Measurements from ENCODE around the gene SEMA4F. TPM values are rescaled to one million over a fixed set of nuclear protein-coding genes. Genes with fewer than 3 reads are reported as not detected.

SEMA4F gene
- polyA plus RNA-seq, 2 of the 4 experiments (the other 2 are of a cell fraction) = 8.5 to 9.3 TPM

DNA sequence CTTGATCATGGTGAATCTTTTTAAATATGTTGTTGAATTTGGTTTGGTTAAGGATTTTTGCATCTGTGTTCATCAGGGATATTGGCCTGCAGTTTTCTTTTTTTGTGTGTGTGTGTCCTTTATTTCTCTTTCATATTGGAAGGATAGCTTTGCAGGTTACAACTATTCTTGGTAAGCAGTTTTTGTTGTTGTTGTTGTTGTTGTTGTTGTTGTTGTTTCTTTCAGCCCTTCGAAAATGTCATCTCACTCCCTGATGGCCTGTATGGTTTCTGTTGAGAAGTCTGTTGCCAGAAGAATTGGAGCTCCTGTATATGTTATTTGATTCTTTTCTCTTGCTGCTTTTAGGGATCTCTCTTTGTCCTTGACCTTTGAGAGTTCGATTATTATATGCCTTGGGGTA lies 74.8 kb downstream of the SEMA4F start:
- TF ChIP-seq NR3C1 (IDR thresholded peaks at IDR 0.05) = no peak
- ATAC-seq (no peak), DNase-seq (ENCODE audit: low read depth in 1 of 2, low spot score in 1 of 2) (no peak), FAIRE-seq (no peak)
- Histone ChIP-seq H3K4me3 (no peak overlapping the region), H3K27ac (no peak overlapping the region), H3K9me3 (peaks cover 10% of the 10 kb centered on the region; the same call in 1 of the 3 replicates), H3K4me1 (no peaks in the 10 kb centered on the region), H3K4me2 (no peak overlapping the region)
- 3% methylated on average over 2 of the region's 2 CpGs for WGBS (ENCODE audit: missing lambda C conversion rate)
- CTCF ChIA-PET = interaction anchor here (0.7 to 5.9 kb wide), 7 partner anchors 14 to 163 kb away, joined by 3 to 42 read pairs (median 3); no protein-coding TSS in a partner anchor
- POLR2A ChIA-PET = no interaction called here

DNA sequence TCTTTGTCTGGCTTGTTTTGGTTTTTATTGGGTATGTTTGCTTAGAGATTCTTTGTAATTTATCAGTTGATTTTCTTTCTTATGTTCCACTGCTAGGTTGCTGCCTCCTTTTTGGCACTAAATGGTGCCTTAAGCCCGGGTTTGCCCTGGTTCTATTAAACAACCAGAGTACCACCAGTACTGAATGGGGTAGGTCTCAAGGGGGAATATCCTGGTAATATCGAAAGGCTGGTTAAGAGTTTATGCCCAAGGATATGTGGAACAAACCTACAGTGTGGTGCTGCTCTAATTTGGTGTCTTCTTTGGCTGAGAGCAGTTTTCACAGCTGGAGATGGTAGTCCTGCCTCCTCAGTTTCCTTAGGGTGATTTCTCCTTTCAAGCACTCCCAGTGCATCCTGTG lies 76.5 kb downstream of the SEMA4F start:
- Histone ChIP-seq H3K9me3 (peaks cover 10% of the 10 kb centered on the region; the same call in 1 of the 3 replicates), H3K4me1 (no peaks in the 10 kb centered on the region), H3K4me3 (no peak overlapping the region), H3K27ac (no peak overlapping the region), H3K4me2 (no peak overlapping the region)
- CTCF ChIA-PET = interaction anchor here (1.4 to 5.9 kb wide), 3 partner anchors 16 to 189 kb away, joined by 4 to 42 read pairs (median 4); no protein-coding TSS in a partner anchor
- no peak for FAIRE-seq
- 28% methylated on average over 2 of the region's 2 CpGs for WGBS (ENCODE audit: missing lambda C conversion rate)
- no peak for ATAC-seq
- POLR2A ChIA-PET = no interaction called here
- DNase-seq (ENCODE audit: low read depth in 1 of 2, low spot score in 1 of 2) = no peak
- TF ChIP-seq CBX2 (IDR thresholded peaks at IDR 0.05; ENCODE audit: borderline replicate concordance, low read depth) (no peak), TFCP2L1 (CRISPR knock-in tag; IDR thresholded peaks at IDR 0.05) (no peak), CBX8 (IDR thresholded peaks at IDR 0.05) (no peak), FOXS1 (CRISPR knock-in tag; IDR thresholded peaks at IDR 0.05) (no peak), GATA3 (IDR thresholded peaks at IDR 0.05; ENCODE audit: borderline replicate concordance) (no peak), HOXB13 (CRISPR knock-in tag; IDR thresholded peaks at IDR 0.05; ENCODE audit: low read depth) (no peak), BHLHE40 (IDR thresholded peaks at IDR 0.05; ENCODE audit: low read depth, low read length) (no peak), FOSB (CRISPR knock-in tag; IDR thresholded peaks at IDR 0.05) (no peak), JUN (IDR thresholded peaks at IDR 0.05) (no peak)
- TF ChIP-seq, protein P1, sequence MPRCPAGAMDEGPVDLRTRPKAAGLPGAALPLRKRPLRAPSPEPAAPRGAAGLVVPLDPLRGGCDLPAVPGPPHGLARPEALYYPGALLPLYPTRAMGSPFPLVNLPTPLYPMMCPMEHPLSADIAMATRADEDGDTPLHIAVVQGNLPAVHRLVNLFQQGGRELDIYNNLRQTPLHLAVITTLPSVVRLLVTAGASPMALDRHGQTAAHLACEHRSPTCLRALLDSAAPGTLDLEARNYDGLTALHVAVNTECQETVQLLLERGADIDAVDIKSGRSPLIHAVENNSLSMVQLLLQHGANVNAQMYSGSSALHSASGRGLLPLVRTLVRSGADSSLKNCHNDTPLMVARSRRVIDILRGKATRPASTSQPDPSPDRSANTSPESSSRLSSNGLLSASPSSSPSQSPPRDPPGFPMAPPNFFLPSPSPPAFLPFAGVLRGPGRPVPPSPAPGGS (IDR thresholded peaks at IDR 0.05) = no peak
- TF ChIP-seq, protein P2, sequence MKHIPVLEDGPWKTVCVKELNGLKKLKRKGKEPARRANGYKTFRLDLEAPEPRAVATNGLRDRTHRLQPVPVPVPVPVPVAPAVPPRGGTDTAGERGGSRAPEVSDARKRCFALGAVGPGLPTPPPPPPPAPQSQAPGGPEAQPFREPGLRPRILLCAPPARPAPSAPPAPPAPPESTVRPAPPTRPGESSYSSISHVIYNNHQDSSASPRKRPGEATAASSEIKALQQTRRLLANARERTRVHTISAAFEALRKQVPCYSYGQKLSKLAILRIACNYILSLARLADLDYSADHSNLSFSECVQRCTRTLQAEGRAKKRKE (CRISPR knock-in tag; IDR thresholded peaks at IDR 0.05; ENCODE audit: low read depth) = no peak

Other genes starting within 250 kb of the SEMA4F start
- gene C2orf81, start 232.6 kb upstream of the SEMA4F start, polyA plus RNA-seq (2011; rRNA removed) = 0.88 and 1.6 TPM in 2 replicates
- gene C2orf81, start 232.6 kb upstream of the SEMA4F start, polyA plus RNA-seq (2017; fragmentation: RNase III; extraction: RNeasy Plus Mini Kit Qiagen cat#74134 plus additional on column Dnase treatment) = 1.9 to 2.4 TPM (median 2.0 TPM) in 3 replicates
- gene WDR54, start 232.5 kb upstream of the SEMA4F start, polyA plus RNA-seq (2011; rRNA removed) = 47.4 and 59.1 TPM in 2 replicates
- gene WDR54, start 232.5 kb upstream of the SEMA4F start, polyA plus RNA-seq (2017; fragmentation: RNase III; extraction: RNeasy Plus Mini Kit Qiagen cat#74134 plus additional on column Dnase treatment) = 59.4 to 68.5 TPM (median 62.5 TPM) in 3 replicates
- 15.1 and 15.9 TPM in 2 replicates for gene RTKN, start 212.3 kb upstream of the SEMA4F start, polyA plus RNA-seq (2011; rRNA removed)
- gene RTKN, start 212.3 kb upstream of the SEMA4F start, polyA plus RNA-seq (2017; fragmentation: RNase III; extraction: RNeasy Plus Mini Kit Qiagen cat#74134 plus additional on column Dnase treatment) = 15.6 to 21.2 TPM (median 20.1 TPM) in 3 replicates
- gene INO80B, start 199.2 kb upstream of the SEMA4F start, polyA plus RNA-seq (2011; rRNA removed) = 15.5 and 19.9 TPM in 2 replicates
- 66.8 to 74.6 TPM (median 74.3 TPM) in 3 replicates for gene INO80B, start 199.2 kb upstream of the SEMA4F start, polyA plus RNA-seq (2017; fragmentation: RNase III; extraction: RNeasy Plus Mini Kit Qiagen cat#74134 plus additional on column Dnase treatment)
- 62.6 and 86.3 TPM in 2 replicates for gene WBP1, start 195.8 kb upstream of the SEMA4F start, polyA plus RNA-seq (2011; rRNA removed)
- gene WBP1, start 195.8 kb upstream of the SEMA4F start, polyA plus RNA-seq (2017; fragmentation: RNase III; extraction: RNeasy Plus Mini Kit Qiagen cat#74134 plus additional on column Dnase treatment) = 49.1 to 67.0 TPM (median 59.0 TPM) in 3 replicates
- gene MOGS, start 188.9 kb upstream of the SEMA4F start, polyA plus RNA-seq (2011; rRNA removed) = 35.3 and 42.0 TPM in 2 replicates
- gene MOGS, start 188.9 kb upstream of the SEMA4F start, polyA plus RNA-seq (2017; fragmentation: RNase III; extraction: RNeasy Plus Mini Kit Qiagen cat#74134 plus additional on column Dnase treatment) = 30.6 to 34.5 TPM (median 34.1 TPM) in 3 replicates
- 49.9 and 68.8 TPM in 2 replicates for gene MRPL53, start 181.6 kb upstream of the SEMA4F start, polyA plus RNA-seq (2011; rRNA removed)
- 216 to 229 TPM (median 221 TPM) in 3 replicates for gene MRPL53, start 181.6 kb upstream of the SEMA4F start, polyA plus RNA-seq (2017; fragmentation: RNase III; extraction: RNeasy Plus Mini Kit Qiagen cat#74134 plus additional on column Dnase treatment)
- 6.8 and 8.9 TPM in 2 replicates for gene CCDC142, start 171.2 kb upstream of the SEMA4F start, polyA plus RNA-seq (2011; rRNA removed)
- gene CCDC142, start 171.2 kb upstream of the SEMA4F start, polyA plus RNA-seq (2017; fragmentation: RNase III; extraction: RNeasy Plus Mini Kit Qiagen cat#74134 plus additional on column Dnase treatment) = 11.9 to 16.4 TPM (median 12.8 TPM) in 3 replicates
- 29.6 and 32.4 TPM in 2 replicates for gene TTC31, start 171.2 kb upstream of the SEMA4F start, polyA plus RNA-seq (2011; rRNA removed)
- gene TTC31, start 171.2 kb upstream of the SEMA4F start, polyA plus RNA-seq (2017; fragmentation: RNase III; extraction: RNeasy Plus Mini Kit Qiagen cat#74134 plus additional on column Dnase treatment) = 25.4 to 26.2 TPM (median 25.7 TPM) in 3 replicates
- 0.84 and 1.0 TPM in 2 replicates for gene LBX2, start 154.6 kb upstream of the SEMA4F start, polyA plus RNA-seq (2011; rRNA removed)
- gene LBX2, start 154.6 kb upstream of the SEMA4F start, polyA plus RNA-seq (2017; fragmentation: RNase III; extraction: RNeasy Plus Mini Kit Qiagen cat#74134 plus additional on column Dnase treatment) = 2.0 to 2.4 TPM (median 2.1 TPM) in 3 replicates
- 53.6 and 55.3 TPM in 2 replicates for gene PCGF1, start 146.6 kb upstream of the SEMA4F start, polyA plus RNA-seq (2011; rRNA removed)
- gene PCGF1, start 146.6 kb upstream of the SEMA4F start, polyA plus RNA-seq (2017; fragmentation: RNase III; extraction: RNeasy Plus Mini Kit Qiagen cat#74134 plus additional on column Dnase treatment) = 32.2 to 38.1 TPM (median 32.8 TPM) in 3 replicates
- gene TLX2, start 139.8 kb upstream of the SEMA4F start, polyA plus RNA-seq (2011; rRNA removed) = 0.05 TPM in 1 of 2 replicates, not detected in the other
- gene TLX2, start 139.8 kb upstream of the SEMA4F start, polyA plus RNA-seq (2017; fragmentation: RNase III; extraction: RNeasy Plus Mini Kit Qiagen cat#74134 plus additional on column Dnase treatment) = 0.37 to 0.58 TPM (median 0.39 TPM) in 3 replicates
- 0.39 and 0.42 TPM in 2 replicates for gene DQX1, start 128.0 kb upstream of the SEMA4F start, polyA plus RNA-seq (2011; rRNA removed)
- 0.09 to 0.21 TPM (median 0.15 TPM) in 3 replicates for gene DQX1, start 128.0 kb upstream of the SEMA4F start, polyA plus RNA-seq (2017; fragmentation: RNase III; extraction: RNeasy Plus Mini Kit Qiagen cat#74134 plus additional on column Dnase treatment)
- 129 and 181 TPM in 2 replicates for gene AUP1, start 124.5 kb upstream of the SEMA4F start, polyA plus RNA-seq (2011; rRNA removed)
- 160 to 164 TPM (median 163 TPM) in 3 replicates for gene AUP1, start 124.5 kb upstream of the SEMA4F start, polyA plus RNA-seq (2017; fragmentation: RNase III; extraction: RNeasy Plus Mini Kit Qiagen cat#74134 plus additional on column Dnase treatment)
- gene HTRA2, start 124.3 kb upstream of the SEMA4F start, polyA plus RNA-seq (2011; rRNA removed) = 28.7 and 33.7 TPM in 2 replicates
- gene HTRA2, start 124.3 kb upstream of the SEMA4F start, polyA plus RNA-seq (2017; fragmentation: RNase III; extraction: RNeasy Plus Mini Kit Qiagen cat#74134 plus additional on column Dnase treatment) = 33.6 to 36.5 TPM (median 34.0 TPM) in 3 replicates
- 0.30 and 0.40 TPM in 2 replicates for gene LOXL3, start 100.3 kb upstream of the SEMA4F start, polyA plus RNA-seq (2011; rRNA removed)
- gene LOXL3, start 100.3 kb upstream of the SEMA4F start, polyA plus RNA-seq (2017; fragmentation: RNase III; extraction: RNeasy Plus Mini Kit Qiagen cat#74134 plus additional on column Dnase treatment) = 0.27 to 0.53 TPM (median 0.31 TPM) in 3 replicates
- gene DOK1, start 99.5 kb upstream of the SEMA4F start, polyA plus RNA-seq (2011; rRNA removed) = 3.7 and 4.0 TPM in 2 replicates
- gene DOK1, start 99.5 kb upstream of the SEMA4F start, polyA plus RNA-seq (2017; fragmentation: RNase III; extraction: RNeasy Plus Mini Kit Qiagen cat#74134 plus additional on column Dnase treatment) = 3.2 to 5.1 TPM (median 5.0 TPM) in 3 replicates
- gene M1AP, start 5.9 kb upstream of the SEMA4F start, polyA plus RNA-seq (2011; rRNA removed) = not detected in 2 replicates
- not detected in 3 replicates for gene M1AP, start 5.9 kb upstream of the SEMA4F start, polyA plus RNA-seq (2017; fragmentation: RNase III; extraction: RNeasy Plus Mini Kit Qiagen cat#74134 plus additional on column Dnase treatment)
- gene HK2, start 179.9 kb downstream of the SEMA4F start, polyA plus RNA-seq (2011; rRNA removed) = 1.1 and 1.2 TPM in 2 replicates
- gene HK2, start 179.9 kb downstream of the SEMA4F start, polyA plus RNA-seq (2017; fragmentation: RNase III; extraction: RNeasy Plus Mini Kit Qiagen cat#74134 plus additional on column Dnase treatment) = 0.32 to 0.42 TPM (median 0.37 TPM) in 3 replicates